ENCODE data around the gene NEDD4.

Gene NEDD4

DNA sequence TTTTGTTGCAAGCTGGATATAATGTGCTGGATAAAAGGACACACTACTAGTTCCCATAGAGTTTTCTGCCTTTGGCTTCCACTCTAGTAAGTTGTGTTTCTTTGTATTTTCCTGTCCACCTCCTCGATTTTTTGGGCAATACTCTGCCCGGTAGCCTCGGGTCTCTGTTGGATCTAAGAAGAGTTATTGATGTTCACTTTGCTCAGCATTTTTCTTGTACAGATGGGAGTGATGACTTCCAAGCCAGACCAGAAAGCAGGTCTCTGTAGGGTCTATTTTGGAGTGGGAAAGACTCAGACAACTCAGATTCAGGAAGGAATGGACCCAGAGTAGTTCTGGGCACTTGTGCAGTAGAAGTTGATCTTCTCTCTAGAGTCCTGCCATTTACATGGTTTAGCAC, 214.5 kb downstream of the NEDD4 start:
- Histone ChIP-seq H3K36me3 (no peaks in the 10 kb centered on the region), H3K4me1 (ENCODE audit: control insufficient read depth in 1 of 2, insufficient read depth in 1 of 2, low read depth in 1 of 2, low read length in 1 of 2) (peaks cover 7 to 8% of the 10 kb centered on the region in 2 experiments), H3K4me3 (ENCODE audit: low read depth in 1 of 2, low read length in 1 of 2) (no peak overlapping the region), H3K27ac (no peak overlapping the region), H3K27me3 (no peaks in the 10 kb centered on the region), H3K9me3 (no peaks in the 10 kb centered on the region)
- TF ChIP-seq, protein P1, sequence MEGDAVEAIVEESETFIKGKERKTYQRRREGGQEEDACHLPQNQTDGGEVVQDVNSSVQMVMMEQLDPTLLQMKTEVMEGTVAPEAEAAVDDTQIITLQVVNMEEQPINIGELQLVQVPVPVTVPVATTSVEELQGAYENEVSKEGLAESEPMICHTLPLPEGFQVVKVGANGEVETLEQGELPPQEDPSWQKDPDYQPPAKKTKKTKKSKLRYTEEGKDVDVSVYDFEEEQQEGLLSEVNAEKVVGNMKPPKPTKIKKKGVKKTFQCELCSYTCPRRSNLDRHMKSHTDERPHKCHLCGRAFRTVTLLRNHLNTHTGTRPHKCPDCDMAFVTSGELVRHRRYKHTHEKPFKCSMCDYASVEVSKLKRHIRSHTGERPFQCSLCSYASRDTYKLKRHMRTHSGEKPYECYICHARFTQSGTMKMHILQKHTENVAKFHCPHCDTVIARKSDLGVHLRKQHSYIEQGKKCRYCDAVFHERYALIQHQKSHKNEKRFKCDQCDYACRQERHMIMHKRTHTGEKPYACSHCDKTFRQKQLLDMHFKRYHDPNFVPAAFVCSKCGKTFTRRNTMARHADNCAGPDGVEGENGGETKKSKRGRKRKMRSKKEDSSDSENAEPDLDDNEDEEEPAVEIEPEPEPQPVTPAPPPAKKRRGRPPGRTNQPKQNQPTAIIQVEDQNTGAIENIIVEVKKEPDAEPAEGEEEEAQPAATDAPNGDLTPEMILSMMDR (IDR thresholded peaks at IDR 0.05): no peak

Data from neutrophil (primary cell).